CD8-positive, alpha-beta memory T cell (primary cell): ENCODE measurements around the gene PGBD5. TPM values are rescaled to one million over a fixed set of nuclear protein-coding genes. Genes with fewer than 3 reads are reported as not detected.
A peak's percentile ranks its signal among the peaks of the same experiment; 100 is the strongest.

Experiments
- CTCF ChIA-PET: fragments of 350-600 bp; sonication (Branson Sonifier 250); formaldehyde crosslinking; loops from one replicate; lab custom pipeline; 2021; ENCODE audit warnings: antibody characterized with exemption; lab: Charles Lee
- POLR2A ChIA-PET: fragments of 350-600 bp; sonication (Branson Sonifier 250); formaldehyde crosslinking; loops from one replicate; lab custom pipeline; 2021; ENCODE audit warnings: antibody characterized with exemption; lab: Charles Lee
- DNase-seq, 5 donors: peaks; one replicate each; pipeline versions ENCODE4 v3.0.0 to v3.0.0-alpha.2; 2020 to 2022; ENCODE audit warnings: mixed read lengths in 1 of 5
- H3K27ac ChIP-seq: one replicate; pipeline ENCODE4 v1.7.0; 2013; ENCODE audit warnings: low read depth, mild to moderate bottlenecking, low read length, moderate library complexity
- H3K27me3 ChIP-seq: 2 replicates; pipeline ENCODE4 v1.7.0; 2013; ENCODE audit warnings: low read length, mild to moderate bottlenecking; ENCODE audit not compliant: insufficient read depth, poor library complexity, severe bottlenecking
- H3K36me3 ChIP-seq: 2 replicates; pipeline ENCODE4 v1.7.0; 2013; ENCODE audit warnings: mild to moderate bottlenecking, low read length, moderate library complexity; ENCODE audit not compliant: insufficient read depth
- H3K4me1 ChIP-seq: 2 replicates; pipeline ENCODE4 v1.7.0; 2013; ENCODE audit warnings: mild to moderate bottlenecking, low read length, moderate library complexity; ENCODE audit not compliant: insufficient read depth
- H3K4me3 ChIP-seq: 2 replicates; pipeline ENCODE4 v1.7.0; 2013; ENCODE audit warnings: mild to moderate bottlenecking, low read length
- H3K9me3 ChIP-seq: 2 replicates; pipeline ENCODE4 v1.7.0; 2013; ENCODE audit warnings: mild to moderate bottlenecking, low read length
- H3K27ac Mint-ChIP-seq, 8 donors: one replicate each; pipeline ENCODE4 v1.8.0; 2020 to 2021; ENCODE audit warnings: mixed read lengths in 8 of 8, mild to moderate bottlenecking in 6 of 8, inconsistent platforms in 3 of 8, moderate library complexity in 3 of 8
- H3K27me3 Mint-ChIP-seq, 2 donors: one replicate each; pipeline ENCODE4 v1.8.0; 2020 to 2021; ENCODE audit warnings: mixed read lengths in 2 of 2, mild to moderate bottlenecking in 1 of 2, moderate library complexity in 1 of 2
- H3K36me3 Mint-ChIP-seq, 3 donors: one replicate each; pipeline ENCODE4 v1.8.0; 2020 to 2021; ENCODE audit warnings: mixed read lengths in 3 of 3, inconsistent platforms in 1 of 3, mild to moderate bottlenecking in 1 of 3
- H3K4me1 Mint-ChIP-seq, 3 donors: one replicate each; pipeline ENCODE4 v1.8.0; 2020 to 2021; ENCODE audit warnings: mixed read lengths in 3 of 3, inconsistent platforms in 1 of 3, mild to moderate bottlenecking in 1 of 3
- H3K4me3 Mint-ChIP-seq, 7 donors: one replicate each; pipeline ENCODE4 v1.8.0; 2020 to 2021; ENCODE audit warnings: mixed read lengths in 7 of 7, mild to moderate bottlenecking in 6 of 7, moderate library complexity in 4 of 7, inconsistent platforms in 2 of 7
- H3K9me3 Mint-ChIP-seq, 5 donors: one replicate each; pipeline ENCODE4 v1.8.0; 2020 to 2022; ENCODE audit warnings: mixed read lengths in 5 of 5, mild to moderate bottlenecking in 3 of 5, moderate library complexity in 2 of 5, inconsistent platforms in 1 of 5
- polyA plus RNA-seq: library from polyadenylated mRNA; unstranded; fragments of 300-500 nt; fragmentation: Illumina TruSeq; gene quantifications from one replicate; pipeline ENCODE4 v1.2.3, GENCODE V29; 2021
- total RNA-seq, 2 experiments: library from RNA; stranded (reverse); gene quantifications; one replicate each; pipeline ENCODE4 v1.2.3, GENCODE V29; 2021

The PGBD5 gene
- total and polyA plus RNA-seq, 3 experiments from 2014 or later = not detected

DNA sequence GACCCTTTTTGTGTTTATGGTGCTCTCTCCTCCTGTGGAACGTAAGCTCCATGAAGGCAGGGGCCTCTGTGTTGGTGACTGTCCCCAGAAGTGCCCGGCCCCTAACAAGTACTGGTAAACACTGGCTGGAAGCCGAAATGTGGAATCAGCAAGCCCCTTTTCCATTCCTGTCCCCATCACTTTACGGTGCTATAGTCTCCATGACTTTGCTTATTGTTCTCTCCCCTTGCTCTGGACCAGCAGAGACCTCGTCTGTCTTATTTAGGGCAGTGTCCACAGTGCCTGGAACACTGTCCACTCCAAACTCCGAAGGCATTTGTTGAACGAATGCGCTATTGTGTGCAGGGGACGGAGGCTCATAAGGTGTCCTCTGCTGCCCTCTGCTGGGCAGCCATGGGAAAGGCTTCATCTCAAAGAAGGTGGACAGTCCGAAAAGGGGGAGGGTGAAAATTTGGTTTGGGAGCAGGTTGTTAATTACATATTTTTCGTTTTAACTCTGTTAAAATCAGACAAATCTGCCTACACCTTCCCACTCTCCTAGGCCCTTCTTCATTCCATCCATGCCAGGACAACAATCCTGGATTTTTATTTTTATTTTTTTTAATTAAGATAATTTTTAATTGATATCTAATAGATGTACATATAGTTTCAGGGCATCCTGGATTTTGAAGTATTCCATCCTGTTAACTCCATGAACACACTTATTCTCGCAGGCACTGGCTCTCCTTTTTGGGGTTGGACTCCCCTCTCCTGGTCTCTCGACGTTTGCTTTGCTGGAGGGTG lies 115.6 kb downstream of the PGBD5 start:
- no peak overlapping the region for H3K27ac ChIP-seq
- ChIA-PET POLR2A (no interaction called here), CTCF (interaction anchor here (1.0 to 2.4 kb wide), 6 partner anchors 8 to 649 kb away, joined by 3 to 12 read pairs (median 4); no protein-coding TSS in a partner anchor)
- peak overlapping the region in 1 of 7 donors; percentile 59 for H3K4me3 Mint-ChIP-seq
- H3K4me3 ChIP-seq = no peak overlapping the region
- H3K4me1 Mint-ChIP-seq = peaks cover 3 to 9% (median 7%) of the 10 kb centered on the region in 3 donors
- DNase-seq = peak; percentile 45 to 75 (median 50)
- H3K27ac Mint-ChIP-seq = no peak overlapping the region
- H3K9me3 Mint-ChIP-seq = no peaks in the 10 kb centered on the region
- H3K9me3 ChIP-seq = no peaks in the 10 kb centered on the region
- H3K27me3 Mint-ChIP-seq = peaks cover 4 to 11% of the 10 kb centered on the region in 2 donors
- H3K4me1 ChIP-seq = peaks cover 4% of the 10 kb centered on the region
- no peaks in the 10 kb centered on the region for H3K36me3 ChIP-seq
- H3K27me3 ChIP-seq = no peaks in the 10 kb centered on the region
- H3K36me3 Mint-ChIP-seq = no peaks in the 10 kb centered on the region

DNA sequence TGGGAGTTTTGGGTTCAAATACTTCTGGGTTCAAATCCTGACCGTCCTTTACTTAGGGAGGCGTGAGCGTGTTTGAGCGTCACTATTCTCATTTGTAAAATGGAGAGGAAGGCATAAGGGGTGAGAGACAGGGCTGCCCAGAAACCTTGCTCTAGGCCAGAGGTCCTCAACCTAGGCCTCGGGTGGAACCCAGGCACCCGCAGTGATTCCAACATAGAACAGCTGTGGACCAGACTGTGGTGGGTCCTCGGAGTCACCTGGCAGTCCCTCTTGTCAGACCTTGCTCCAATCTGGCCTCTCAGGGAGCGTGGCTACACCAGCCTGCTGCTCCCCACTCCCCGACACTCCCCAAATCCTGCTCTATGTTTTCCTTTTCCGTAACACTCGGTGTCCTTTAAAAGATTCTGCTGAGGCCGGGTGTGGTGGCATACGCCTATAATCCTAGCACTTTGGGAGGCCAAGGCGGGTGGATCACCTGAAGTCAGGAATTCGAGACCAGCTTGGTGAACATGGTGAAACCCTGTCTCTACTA lies 116.4 kb downstream of the PGBD5 start:
- Mint-ChIP-seq H3K36me3 (no peaks in the 10 kb centered on the region), H3K9me3 (no peaks in the 10 kb centered on the region), H3K4me1 (peaks cover 3 to 9% (median 7%) of the 10 kb centered on the region in 3 donors), H3K27me3 (peaks cover 5 to 11% of the 10 kb centered on the region in 2 donors), H3K4me3 (no peak overlapping the region), H3K27ac (no peak overlapping the region)
- peak in 1 of 5 donors; percentile 32 for DNase-seq
- no peak overlapping the region for H3K27ac ChIP-seq
- H3K9me3 ChIP-seq = no peaks in the 10 kb centered on the region
- POLR2A ChIA-PET = no interaction called here
- H3K27me3 ChIP-seq = no peaks in the 10 kb centered on the region
- peaks cover 4% of the 10 kb centered on the region for H3K4me1 ChIP-seq
- no peaks in the 10 kb centered on the region for H3K36me3 ChIP-seq
- CTCF ChIA-PET = interaction anchor here (1.0 to 2.4 kb wide), 4 partner anchors 9 to 648 kb away, joined by 3 to 12 read pairs (median 4); no protein-coding TSS in a partner anchor
- H3K4me3 ChIP-seq = no peak overlapping the region

DNA sequence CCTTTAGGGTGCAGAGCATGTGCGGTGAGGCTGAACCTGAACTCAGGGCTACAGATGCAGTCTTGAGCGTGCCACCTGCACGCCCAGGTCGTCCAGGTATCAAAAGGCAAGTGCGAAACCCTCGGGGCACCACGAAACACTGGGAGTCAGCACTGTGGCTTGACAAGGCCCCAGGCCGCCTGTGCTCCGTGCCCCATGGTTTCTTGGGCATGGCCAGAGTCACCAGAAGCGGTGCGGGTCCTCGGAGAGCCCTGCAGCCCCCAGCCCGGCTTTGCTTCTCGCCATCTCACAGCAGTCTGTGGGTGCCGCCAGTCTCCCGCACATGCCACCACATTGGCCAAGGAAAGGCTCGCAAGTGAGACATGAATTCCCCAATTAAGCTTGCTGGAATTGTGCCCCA lies 117.3 kb downstream of the PGBD5 start:
- peaks cover 3 to 9% (median 7%) of the 10 kb centered on the region in 3 donors for H3K4me1 Mint-ChIP-seq
- DNase-seq = peak in 1 of 5 donors; percentile 3
- H3K36me3 ChIP-seq = no peaks in the 10 kb centered on the region
- POLR2A ChIA-PET = no interaction called here
- CTCF ChIA-PET = interaction anchor here (2.0 to 2.4 kb wide), 2 partner anchors 10 to 648 kb away, joined by 4 to 12 read pairs; no protein-coding TSS in a partner anchor
- H3K4me3 Mint-ChIP-seq = no peak overlapping the region
- H3K27ac ChIP-seq = no peak overlapping the region
- H3K36me3 Mint-ChIP-seq = no peaks in the 10 kb centered on the region
- no peaks in the 10 kb centered on the region for H3K27me3 ChIP-seq
- peak overlapping the region in 1 of 8 donors; percentile 84 for H3K27ac Mint-ChIP-seq
- no peaks in the 10 kb centered on the region for H3K9me3 Mint-ChIP-seq
- H3K4me1 ChIP-seq = peaks cover 4% of the 10 kb centered on the region
- H3K27me3 Mint-ChIP-seq = peaks cover 5 to 11% of the 10 kb centered on the region in 2 donors
- H3K4me3 ChIP-seq = no peak overlapping the region
- no peaks in the 10 kb centered on the region for H3K9me3 ChIP-seq

DNA sequence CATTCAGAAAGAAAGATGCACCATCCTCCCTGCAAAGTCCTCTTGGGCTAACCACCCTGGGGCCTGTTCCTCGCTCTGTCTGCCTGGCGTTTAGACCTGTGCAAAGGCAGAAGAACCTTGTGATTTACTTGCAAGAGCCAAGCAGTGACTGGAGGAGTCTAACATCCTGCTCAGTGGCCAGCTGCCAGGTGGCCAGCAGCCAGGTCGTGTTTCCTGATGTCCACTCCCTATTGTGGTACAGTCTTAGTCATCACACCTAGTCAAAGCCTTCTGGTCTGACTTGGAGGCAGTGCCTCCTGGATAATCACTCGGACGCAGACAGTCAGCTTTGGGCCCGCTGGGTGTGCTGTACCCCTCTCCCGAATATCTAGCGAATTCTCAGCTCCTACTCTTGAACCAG lies 118.1 kb downstream of the PGBD5 start:
- Mint-ChIP-seq H3K4me3 (no peak overlapping the region), H3K27me3 (peaks cover 5 to 10% of the 10 kb centered on the region in 2 donors), H3K9me3 (no peaks in the 10 kb centered on the region), H3K4me1 (peaks cover 3 to 9% (median 7%) of the 10 kb centered on the region in 3 donors), H3K36me3 (no peaks in the 10 kb centered on the region), H3K27ac (no peak overlapping the region)
- no peak for DNase-seq
- ChIA-PET CTCF (interaction anchor here (0.9 to 2.4 kb wide), 2 partner anchors 647 kb away, joined by 4 to 12 read pairs; no protein-coding TSS in a partner anchor), POLR2A (no interaction called here)
- Histone ChIP-seq H3K36me3 (no peaks in the 10 kb centered on the region), H3K27me3 (no peaks in the 10 kb centered on the region), H3K9me3 (no peaks in the 10 kb centered on the region), H3K4me1 (peaks cover 4% of the 10 kb centered on the region), H3K4me3 (no peak overlapping the region), H3K27ac (no peak overlapping the region)

DNA sequence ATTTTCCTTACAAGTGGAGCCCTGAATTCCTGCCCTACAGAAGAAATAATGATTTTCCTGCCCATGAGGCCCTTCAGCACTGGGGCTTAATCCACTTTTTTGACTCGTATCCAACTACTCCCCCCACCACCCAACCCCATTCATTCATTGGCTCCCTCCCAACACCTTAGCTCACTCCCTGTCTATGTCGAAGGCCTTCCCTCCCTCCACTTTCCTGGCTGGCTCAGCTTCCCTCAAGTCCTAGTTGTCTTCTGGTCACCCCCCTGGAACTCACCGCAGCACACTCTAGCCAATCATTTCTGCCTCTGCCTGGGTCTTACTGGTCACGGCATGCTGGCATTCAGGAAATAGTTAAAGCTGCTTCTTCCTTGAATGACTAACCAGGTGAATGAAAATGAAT lies 118.9 kb downstream of the PGBD5 start:
- no peaks in the 10 kb centered on the region for H3K36me3 Mint-ChIP-seq
- no peaks in the 10 kb centered on the region for H3K9me3 ChIP-seq
- H3K27ac Mint-ChIP-seq = peak overlapping the region in 1 of 8 donors; percentile 21
- no peak overlapping the region for H3K27ac ChIP-seq
- H3K9me3 Mint-ChIP-seq = no peaks in the 10 kb centered on the region
- H3K27me3 ChIP-seq = no peaks in the 10 kb centered on the region
- ChIA-PET CTCF (interaction anchor here (0.9 to 1.9 kb wide), 2 partner anchors 19 to 646 kb away, joined by 4 to 5 read pairs; no protein-coding TSS in a partner anchor), POLR2A (no interaction called here)
- H3K4me3 Mint-ChIP-seq = no peak overlapping the region
- H3K4me1 Mint-ChIP-seq = peaks cover 3 to 9% (median 7%) of the 10 kb centered on the region in 3 donors
- peaks cover 5 to 10% of the 10 kb centered on the region in 2 donors for H3K27me3 Mint-ChIP-seq
- no peak for DNase-seq
- H3K4me1 ChIP-seq = peaks cover 4% of the 10 kb centered on the region
- H3K36me3 ChIP-seq = no peaks in the 10 kb centered on the region
- H3K4me3 ChIP-seq = no peak overlapping the region

DNA sequence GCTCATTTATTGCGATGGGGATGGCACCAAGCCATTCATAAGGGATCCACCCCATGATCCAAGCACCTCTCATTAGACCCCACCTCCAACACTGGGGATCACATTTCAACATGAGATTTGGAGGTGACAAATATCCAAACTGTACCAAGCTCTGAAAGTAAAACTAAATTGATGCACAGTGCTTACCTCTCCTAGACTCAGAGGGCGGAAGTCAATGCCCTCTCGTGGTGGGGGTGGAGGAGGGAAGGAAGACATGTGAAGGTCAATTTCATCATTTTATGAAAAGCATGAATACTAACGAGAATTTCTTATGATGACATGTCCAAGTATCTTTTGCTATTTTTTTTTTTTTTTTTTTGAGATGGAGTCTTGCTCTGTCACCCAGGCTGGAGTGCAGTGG lies 120.0 kb downstream of the PGBD5 start:
- H3K27me3 ChIP-seq = no peaks in the 10 kb centered on the region
- H3K4me1 ChIP-seq = peaks cover 4% of the 10 kb centered on the region
- POLR2A ChIA-PET = interaction anchor here (0.6 kb wide), 1 partner anchor 465 kb away, joined by 8 read pairs; no protein-coding TSS in a partner anchor
- no peaks in the 10 kb centered on the region for H3K36me3 Mint-ChIP-seq
- peaks cover 4 to 7% of the 10 kb centered on the region in 2 donors for H3K27me3 Mint-ChIP-seq
- H3K27ac ChIP-seq = no peak overlapping the region
- H3K27ac Mint-ChIP-seq = no peak overlapping the region
- no peaks in the 10 kb centered on the region for H3K9me3 Mint-ChIP-seq
- H3K4me3 ChIP-seq = no peak overlapping the region
- no peaks in the 10 kb centered on the region for H3K9me3 ChIP-seq
- CTCF ChIA-PET = interaction anchor here (0.7 to 2.5 kb wide), 9 partner anchors 8 to 1047 kb away, joined by 3 to 7 read pairs (median 4); no protein-coding TSS in a partner anchor
- DNase-seq = no peak
- H3K4me3 Mint-ChIP-seq = peak overlapping the region in 1 of 7 donors; percentile 27
- peaks cover 3 to 9% (median 7%) of the 10 kb centered on the region in 3 donors for H3K4me1 Mint-ChIP-seq
- H3K36me3 ChIP-seq = no peaks in the 10 kb centered on the region

DNA sequence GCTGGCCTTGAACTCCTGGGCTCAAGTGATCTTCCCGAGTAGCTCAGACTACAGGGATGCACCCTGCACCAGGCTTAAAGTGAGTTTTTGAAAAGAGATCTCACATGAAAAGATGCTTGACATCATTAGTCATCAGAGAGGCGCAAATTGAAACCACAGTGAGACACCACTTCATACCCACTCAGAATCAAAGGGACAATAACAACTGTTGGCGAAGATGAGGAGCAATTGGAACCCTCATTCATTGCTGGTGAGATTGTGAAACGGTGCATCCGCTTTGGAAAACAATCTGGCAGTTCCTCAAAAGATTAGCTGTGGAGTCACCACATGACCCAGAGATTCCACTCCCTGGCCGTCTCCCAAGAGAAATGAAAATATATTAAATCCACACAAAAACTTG lies 122.3 kb downstream of the PGBD5 start:
- ChIA-PET POLR2A (no interaction called here), CTCF (interaction anchor here (2.5 kb wide), 1 partner anchor 10 kb away, joined by 7 read pairs; no protein-coding TSS in a partner anchor)
- DNase-seq = no peak
- Histone ChIP-seq H3K4me3 (no peak overlapping the region), H3K9me3 (no peaks in the 10 kb centered on the region), H3K36me3 (no peaks in the 10 kb centered on the region), H3K27me3 (no peaks in the 10 kb centered on the region), H3K27ac (no peak overlapping the region), H3K4me1 (no peaks in the 10 kb centered on the region)
- H3K9me3 Mint-ChIP-seq = peaks cover 0 to 2% (median 0%) of the 10 kb centered on the region in 5 donors
- H3K27me3 Mint-ChIP-seq = peaks cover 1 to 3% of the 10 kb centered on the region in 2 donors
- H3K4me1 Mint-ChIP-seq = peaks cover 1 to 5% (median 4%) of the 10 kb centered on the region in 3 donors
- no peaks in the 10 kb centered on the region for H3K36me3 Mint-ChIP-seq
- no peak overlapping the region for H3K27ac Mint-ChIP-seq
- no peak overlapping the region for H3K4me3 Mint-ChIP-seq
